CD14-positive monocyte (primary cell): ENCODE data around the gene ADAMTSL3. TPM values are rescaled to one million over a fixed set of nuclear protein-coding genes. Genes with fewer than 3 reads are reported as not detected.

ENCODE experiments used
- DNase-seq, 3 donors: peaks; one replicate each; pipeline ENCODE4 v3.0.0-alpha.2; 2011 to 2022
- H2AFZ ChIP-seq: 2 replicates; pipeline ENCODE4 v1.6.0; 2012; ENCODE audit warnings: mild to moderate bottlenecking, low read depth, low read length, inconsistent platforms; ENCODE audit not compliant: insufficient read depth, poor library complexity, severe bottlenecking
- H3K27ac ChIP-seq, 2 donors: 1 replicate in 1 of 2; 2 replicates in 1 of 2; pipeline ENCODE4 v1.5.1; 2012 to 2013; ENCODE audit warnings: low read length in 2 of 2, control low read depth in 1 of 2, inconsistent platforms in 1 of 2, low read depth in 1 of 2, mild to moderate bottlenecking in 1 of 2
- H3K27me3 ChIP-seq, 2 donors: one replicate each; pipeline versions ENCODE4 v1.6.0 to v1.6.1; 2011 to 2013; ENCODE audit warnings: low read length in 2 of 2; ENCODE audit not compliant: control insufficient read depth in 2 of 2, insufficient read depth in 2 of 2
- H3K36me3 ChIP-seq, 2 donors: replicated peaks in 1 of 2; 1 replicate in 1 of 2; 2 replicates in 1 of 2; pipeline versions ENCODE4 v1.5.1 to v1.6.1; 2012 to 2013; ENCODE audit warnings: low read length in 2 of 2, control low read depth in 1 of 2, inconsistent platforms in 1 of 2, mild to moderate bottlenecking in 1 of 2; ENCODE audit not compliant: insufficient read depth in 2 of 2, control insufficient read depth in 1 of 2
- H3K4me1 ChIP-seq, 2 donors: 1 replicate in 1 of 2; 2 replicates in 1 of 2; pipeline versions ENCODE4 v1.5.1 to v1.6.1; 2012 to 2013; ENCODE audit warnings: low read length in 2 of 2, control low read depth in 1 of 2, inconsistent platforms in 1 of 2, mild to moderate bottlenecking in 1 of 2, moderate library complexity in 1 of 2; ENCODE audit not compliant: insufficient read depth in 2 of 2, control insufficient read depth in 1 of 2
- H3K4me2 ChIP-seq: replicated peaks from 2 replicates; pipeline ENCODE3; 2012; ENCODE audit warnings: low read length, moderate library complexity, mild to moderate bottlenecking; ENCODE audit not compliant: poor library complexity, severe bottlenecking; ENCODE audit errors: extremely low read depth
- H3K4me3 ChIP-seq, 3 experiments: fragments of 200-600 bp in 1 of 3; sonication (generic) in 1 of 3; replicated peaks in 1 of 3; 1 replicate in 2 of 3; 2 replicates in 1 of 3; pipeline ENCODE4 v1.5.1; 2011 to 2013; ENCODE audit warnings: low read length in 3 of 3, mild to moderate bottlenecking in 3 of 3, control low read depth in 2 of 3, low read depth in 2 of 3, inconsistent platforms in 1 of 3, moderate library complexity in 1 of 3
- H3K79me2 ChIP-seq: 2 replicates; pipeline ENCODE4 v1.6.0; 2012; ENCODE audit warnings: mild to moderate bottlenecking, control low read depth, inconsistent platforms, low read length, moderate library complexity; ENCODE audit not compliant: insufficient read depth
- H3K9ac ChIP-seq: 2 replicates; pipeline ENCODE4 v1.6.0; 2017; ENCODE audit warnings: low read length, mild to moderate bottlenecking; ENCODE audit not compliant: insufficient read depth, poor library complexity, severe bottlenecking
- H3K9me3 ChIP-seq, 2 donors: replicated peaks in 1 of 2; 1 replicate in 1 of 2; 2 replicates in 1 of 2; pipeline versions ENCODE4 v1.5.1 to v1.6.1; 2012 to 2013; ENCODE audit warnings: low read length in 2 of 2, control low read depth in 1 of 2; ENCODE audit not compliant: control insufficient read depth in 1 of 2, insufficient read depth in 1 of 2
- H4K20me1 ChIP-seq: 2 replicates; pipeline ENCODE4 v1.6.0; 2012; ENCODE audit warnings: mild to moderate bottlenecking, low read length, control low read depth, moderate library complexity; ENCODE audit not compliant: insufficient read depth
- H3K27ac Mint-ChIP-seq, 7 donors: one replicate each; pipeline ENCODE4 v1.8.0; 2020; ENCODE audit warnings: mild to moderate bottlenecking in 7 of 7, mixed read lengths in 7 of 7, moderate library complexity in 6 of 7, inconsistent platforms in 2 of 7
- H3K27me3 Mint-ChIP-seq, 3 donors: one replicate each; pipeline ENCODE4 v1.8.0; 2021 to 2022; ENCODE audit warnings: low read depth in 3 of 3, mild to moderate bottlenecking in 3 of 3, mixed read lengths in 3 of 3, moderate library complexity in 3 of 3, inconsistent platforms in 1 of 3
- H3K36me3 Mint-ChIP-seq, 2 donors: one replicate each; pipeline ENCODE4 v1.8.0; 2020; ENCODE audit warnings: mixed read lengths in 2 of 2, inconsistent platforms in 1 of 2, mild to moderate bottlenecking in 1 of 2
- H3K4me1 Mint-ChIP-seq: one replicate; pipeline ENCODE4 v1.8.0; 2020; ENCODE audit warnings: mild to moderate bottlenecking, mixed read lengths
- H3K4me3 Mint-ChIP-seq, 2 donors: one replicate each; pipeline ENCODE4 v1.8.0; 2020; ENCODE audit warnings: mild to moderate bottlenecking in 2 of 2, mixed read lengths in 2 of 2, moderate library complexity in 1 of 2
- H3K9me3 Mint-ChIP-seq, 7 donors: one replicate each; pipeline ENCODE4 v1.8.0; 2020 to 2022; ENCODE audit warnings: mixed read lengths in 7 of 7, mild to moderate bottlenecking in 6 of 7, moderate library complexity in 6 of 7, inconsistent platforms in 2 of 7
- CTCF ChIP-seq: fragments of 200-600 bp; IDR thresholded peaks from one replicate; pipeline ENCODE4 v1.8.0; 2022; ENCODE audit warnings: antibody characterized with exemption, mild to moderate bottlenecking
- WGBS: methylation state at CpG from one replicate; pipeline ENCODE4 v1.1.5; 2013; ENCODE audit warnings: missing lambda C conversion rate; ENCODE audit not compliant: insufficient coverage; 5-methylcytosine and 5-hydroxymethylcytosine counted together
- intact Hi-C, 2 donors: fragments of 100-400 bp; cut with micrococcal nuclease; formaldehyde crosslinking; loops; one replicate each; pipeline versions ENCODE4 v1.15.0 to v1.15.1; 2023
- polyA plus RNA-seq, 3 donors: library from polyadenylated mRNA; depleted of rRNA in 1 of 3; unstranded in 2 of 3; stranded (reverse) in 1 of 3; fragments of 300-500 nt in 2 of 3; fragments of >200 nt in 1 of 3; fragmentation: Illumina TruSeq in 2 of 3; gene quantifications; 1 replicate in 2 of 3; 2 replicates in 1 of 3; pipeline ENCODE4 v1.2.3, GENCODE V29; 2012 to 2021

ADAMTSL3 gene
- polyA plus RNA-seq, 3 donors = not detected

DNA sequence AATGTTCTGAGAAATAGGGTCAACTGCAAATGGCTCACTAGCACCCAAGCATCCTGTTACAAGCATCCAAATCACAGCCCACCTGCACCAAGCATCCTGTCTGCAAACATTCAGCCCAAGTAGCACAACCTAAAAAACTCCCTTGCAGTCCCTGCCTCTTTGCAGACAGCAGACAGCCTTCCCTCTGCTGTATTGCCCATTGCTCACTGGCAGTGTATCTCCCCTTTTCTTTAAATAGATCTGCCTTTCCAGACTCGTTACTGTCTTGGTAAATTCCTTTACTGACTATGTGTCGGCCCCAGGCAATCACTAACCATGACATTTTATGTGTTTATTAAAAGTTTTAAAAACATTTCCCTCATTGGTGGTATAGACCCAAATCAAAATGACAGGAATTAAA is 155.4 kb downstream of the ADAMTSL3 start:
- no peaks in the 10 kb centered on the region for H3K79me2 ChIP-seq
- no peak overlapping the region for H3K4me2 ChIP-seq
- no peak overlapping the region for H3K27ac ChIP-seq
- peaks cover 0 to 3% of the 10 kb centered on the region in 2 donors for H3K9me3 ChIP-seq
- H3K4me3 ChIP-seq = no peak overlapping the region
- H4K20me1 ChIP-seq = no peaks in the 10 kb centered on the region
- no peaks in the 10 kb centered on the region for H3K36me3 Mint-ChIP-seq
- H3K9me3 Mint-ChIP-seq = peaks cover 0 to 14% (median 5%) of the 10 kb centered on the region in 7 donors
- no peak overlapping the region for H3K9ac ChIP-seq
- WGBS = no CpG with 5 or more reads among the region's 2 CpGs
- no peak overlapping the region for H3K4me3 Mint-ChIP-seq
- no peaks in the 10 kb centered on the region for H3K27me3 ChIP-seq
- peaks cover 0 to 2% (median 2%) of the 10 kb centered on the region in 3 donors for H3K27me3 Mint-ChIP-seq
- no peaks in the 10 kb centered on the region for H3K4me1 ChIP-seq
- no peak overlapping the region for H2AFZ ChIP-seq
- TF ChIP-seq CTCF = no peak
- H3K36me3 ChIP-seq = no peaks in the 10 kb centered on the region
- H3K27ac Mint-ChIP-seq = no peak overlapping the region
- DNase-seq = no peak
- intact Hi-C loops = no loop called here
- no peaks in the 10 kb centered on the region for H3K4me1 Mint-ChIP-seq

DNA sequence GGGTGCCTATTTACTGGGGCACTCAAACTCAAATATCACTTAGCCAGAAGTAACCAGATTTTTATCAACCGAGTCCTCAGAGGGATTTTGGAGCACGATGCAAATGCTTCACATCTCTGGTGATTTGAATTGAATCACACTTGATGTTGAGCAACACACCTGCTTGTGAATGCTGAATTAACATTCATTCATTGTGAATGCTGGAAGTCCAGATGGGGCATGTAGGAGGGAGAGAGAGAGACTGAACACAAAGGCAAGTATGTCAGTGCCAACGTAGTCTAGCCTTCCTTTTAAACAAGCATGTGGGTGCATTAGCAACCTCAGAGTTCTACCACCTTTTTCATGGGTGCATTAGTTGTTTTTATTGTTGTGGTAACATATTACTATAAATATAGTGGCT is 156.2 kb downstream of the ADAMTSL3 start:
- Histone ChIP-seq H3K36me3 (no peaks in the 10 kb centered on the region), H2AFZ (no peak overlapping the region), H3K4me2 (no peak overlapping the region), H3K9me3 (peaks cover 0 to 3% of the 10 kb centered on the region in 2 donors), H3K27ac (no peak overlapping the region), H4K20me1 (no peaks in the 10 kb centered on the region), H3K4me1 (no peaks in the 10 kb centered on the region), H3K79me2 (no peaks in the 10 kb centered on the region), H3K9ac (no peak overlapping the region), H3K27me3 (no peaks in the 10 kb centered on the region), H3K4me3 (no peak overlapping the region)
- Mint-ChIP-seq H3K27ac (no peak overlapping the region), H3K36me3 (no peaks in the 10 kb centered on the region), H3K27me3 (peaks cover 0 to 2% (median 2%) of the 10 kb centered on the region in 3 donors), H3K9me3 (peaks cover 0 to 14% (median 5%) of the 10 kb centered on the region in 7 donors), H3K4me1 (no peaks in the 10 kb centered on the region), H3K4me3 (no peak overlapping the region)
- WGBS = no CpG with 5 or more reads among the region's 3 CpGs
- intact Hi-C loops = no loop called here
- TF ChIP-seq CTCF = no peak
- DNase-seq = no peak
